GM20000 (cell line): ENCODE measurements around the gene ADO.

Experiments
- DNase-seq: peaks from one replicate; pipeline ENCODE4 v3.0.0; 2012; ENCODE audit warnings: low spot score
- TF ChIP-seq, protein P1 (sequence below): IDR thresholded peaks from 2 replicates; pipeline ENCODE4 v1.5.1; 2012; ENCODE audit warnings: mild to moderate bottlenecking, control low read depth; ENCODE audit errors: extremely low read depth, missing control alignments

Gene ADO

DNA sequence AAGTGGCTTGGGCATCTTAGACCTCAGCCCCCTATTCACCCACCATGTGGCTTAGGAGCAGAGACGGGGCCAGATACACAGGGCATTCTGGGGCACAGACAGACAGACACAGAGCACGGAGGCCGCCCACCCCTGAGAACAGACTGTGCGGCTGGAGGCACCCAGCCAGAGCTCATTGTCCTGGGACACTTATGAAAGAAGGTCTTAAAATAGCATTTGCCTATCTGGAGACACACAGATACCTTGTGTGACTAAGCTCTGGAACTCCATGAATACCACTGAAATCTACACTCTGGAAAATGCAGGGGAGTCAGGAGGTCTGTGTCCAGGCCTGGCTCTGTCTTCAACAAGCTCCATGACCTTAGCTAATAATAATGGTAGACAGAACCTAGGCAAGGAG lies 41.4 kb upstream of the ADO start:
- TF ChIP-seq, protein P1, sequence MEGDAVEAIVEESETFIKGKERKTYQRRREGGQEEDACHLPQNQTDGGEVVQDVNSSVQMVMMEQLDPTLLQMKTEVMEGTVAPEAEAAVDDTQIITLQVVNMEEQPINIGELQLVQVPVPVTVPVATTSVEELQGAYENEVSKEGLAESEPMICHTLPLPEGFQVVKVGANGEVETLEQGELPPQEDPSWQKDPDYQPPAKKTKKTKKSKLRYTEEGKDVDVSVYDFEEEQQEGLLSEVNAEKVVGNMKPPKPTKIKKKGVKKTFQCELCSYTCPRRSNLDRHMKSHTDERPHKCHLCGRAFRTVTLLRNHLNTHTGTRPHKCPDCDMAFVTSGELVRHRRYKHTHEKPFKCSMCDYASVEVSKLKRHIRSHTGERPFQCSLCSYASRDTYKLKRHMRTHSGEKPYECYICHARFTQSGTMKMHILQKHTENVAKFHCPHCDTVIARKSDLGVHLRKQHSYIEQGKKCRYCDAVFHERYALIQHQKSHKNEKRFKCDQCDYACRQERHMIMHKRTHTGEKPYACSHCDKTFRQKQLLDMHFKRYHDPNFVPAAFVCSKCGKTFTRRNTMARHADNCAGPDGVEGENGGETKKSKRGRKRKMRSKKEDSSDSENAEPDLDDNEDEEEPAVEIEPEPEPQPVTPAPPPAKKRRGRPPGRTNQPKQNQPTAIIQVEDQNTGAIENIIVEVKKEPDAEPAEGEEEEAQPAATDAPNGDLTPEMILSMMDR: no peak
- no peak for DNase-seq

DNA sequence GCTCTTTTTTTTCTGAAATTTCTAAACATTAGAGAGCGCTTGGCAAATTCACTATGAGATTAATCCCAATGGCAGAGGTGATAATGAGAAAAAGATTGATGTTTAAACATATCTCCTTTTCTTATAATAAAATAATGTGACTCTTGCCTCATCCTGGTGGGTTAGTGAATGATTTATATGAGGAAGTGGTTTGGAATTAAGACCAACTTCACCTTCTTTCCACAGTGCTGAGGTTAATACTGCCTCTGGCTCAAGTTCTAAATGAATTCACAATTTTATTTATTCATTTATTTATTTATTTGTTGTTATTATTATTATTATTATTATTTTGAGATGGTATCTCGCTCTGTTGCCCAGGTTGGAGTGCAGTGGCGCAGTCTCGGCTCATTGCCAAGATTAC lies 40.5 kb upstream of the ADO start:
- TF ChIP-seq, protein P1: no peak
- DNase-seq: no peak

- no peak for DNase-seq
- TF ChIP-seq, protein P1: no peak
Measured at GRCh38 chr10:62765726-62766125, 38.8 kb upstream of the ADO start.

GRCh38 chr10:62766386-62766785 lies 38.1 kb upstream of the ADO start:
- TF ChIP-seq, protein P1: no peak
- no peak for DNase-seq

DNA sequence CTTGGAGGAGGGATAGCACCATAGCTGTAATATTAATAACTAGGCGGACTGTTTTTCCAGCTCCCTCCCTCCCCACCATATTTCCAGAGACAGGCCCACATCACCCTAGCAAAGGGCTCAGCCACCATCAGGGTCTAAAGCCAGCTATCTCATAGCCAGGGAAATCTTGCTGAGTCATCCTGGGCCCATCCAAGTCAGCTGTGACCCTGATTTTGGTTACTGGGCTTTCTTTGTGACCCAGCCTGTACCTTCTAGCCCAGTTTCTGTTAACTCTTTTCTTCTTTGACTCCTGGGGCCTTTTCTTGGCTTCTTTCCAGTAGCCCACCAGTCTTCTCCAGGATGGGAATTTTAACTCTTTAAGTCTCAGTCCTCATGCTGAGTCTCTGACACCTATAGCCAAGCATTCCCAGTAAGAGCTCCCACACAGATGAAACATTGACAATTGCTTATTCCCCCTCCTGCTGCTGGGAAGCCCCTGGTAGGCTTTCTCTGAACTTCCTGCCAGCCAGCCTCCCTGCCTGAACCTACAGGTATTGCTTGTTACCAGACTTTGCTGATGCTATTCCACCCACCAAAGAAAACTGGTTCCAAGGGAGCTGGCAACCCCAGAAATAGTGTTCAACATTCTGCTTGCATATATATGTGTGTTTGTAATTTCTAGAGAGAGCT lies 34.8 kb upstream of the ADO start:
- TF ChIP-seq, protein P1: no peak
- DNase-seq: peak; percentile 34

GRCh38 chr10:62772186-62772974 lies 32.1 kb upstream of the ADO start:
- TF ChIP-seq, protein P1: no peak
- DNase-seq: no peak

GRCh38 chr10:62778125-62778524 lies 26.4 kb upstream of the ADO start:
- TF ChIP-seq, protein P1: no peak
- DNase-seq: no peak
